ENCODE results near the gene FYN. TPM values are rescaled to one million over a fixed set of nuclear protein-coding genes. Genes with fewer than 3 reads are reported as not detected.
A peak's percentile ranks its signal among the peaks of the same experiment; 100 is the strongest.

The FYN gene
- total RNA-seq (2013), result 189 TPM
- 100 to 1,000 TPM in 2 of 3 donors, 10 to 100 TPM in 1; 88.4 to 149 (median 114) TPM for polyA plus RNA-seq
- polyA minus RNA-seq, result 138 and 256 TPM in 2 replicates
- total RNA-seq, result 74.1 to 182 (median 157) reads per million in 11 experiments

DNA sequence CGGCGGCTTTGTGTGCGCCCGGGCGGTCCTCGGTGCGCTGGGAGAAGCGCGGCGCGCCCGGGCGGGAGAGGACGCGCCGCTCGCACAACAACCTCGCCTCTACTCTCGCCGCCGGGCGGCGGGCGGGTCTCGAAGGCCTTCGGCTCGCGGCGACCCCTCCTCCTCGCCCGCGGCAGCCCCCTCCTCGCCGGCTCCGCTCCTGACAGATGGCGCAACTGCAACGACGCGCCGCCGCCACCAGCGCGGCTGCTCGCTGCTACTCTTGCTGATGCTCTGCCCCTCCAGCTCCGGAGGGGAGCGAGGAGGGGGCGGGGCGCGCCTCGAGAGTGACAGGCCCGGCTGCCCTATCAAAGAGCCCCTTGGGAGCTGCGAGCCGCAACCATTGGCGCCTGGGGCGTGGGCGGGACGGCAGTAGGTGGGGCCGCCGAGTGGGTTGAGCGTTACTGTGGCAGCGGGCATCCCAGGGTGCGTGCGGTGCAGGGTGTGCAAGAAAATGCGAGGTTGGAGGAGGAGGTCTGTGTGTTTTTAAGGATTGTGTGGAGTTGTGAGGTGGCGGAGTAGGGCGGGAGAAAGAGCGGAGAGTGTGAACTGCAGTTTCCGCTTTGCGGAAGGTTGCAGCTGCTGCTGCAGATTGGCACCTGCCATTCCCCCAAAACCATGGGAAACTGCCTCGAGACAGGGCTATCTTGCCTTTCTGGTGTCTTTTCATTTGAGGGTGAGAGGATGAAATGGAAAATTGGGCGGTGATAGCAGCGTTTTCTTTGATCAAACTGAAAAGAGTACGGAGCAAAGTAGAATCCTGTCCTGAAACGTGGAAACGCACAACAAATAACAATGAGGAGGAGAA is at the start of gene FYN:
TSS of gene FYN (minus strand) at position 275 of the 847 bp plus-strand sequence. CDS start 153,401 bp downstream, outside the sequence.
- peak within 1 kb of the TSS; percentile 84 to 95 (median 93) for H3K27ac Mint-ChIP-seq
- peaks cover 48% of the 10 kb centered on the region for H3K4me1 Mint-ChIP-seq
- TF ChIP-seq CTCF (IDR thresholded peaks at IDR 0.05), result peak; percentile 40

DNA sequence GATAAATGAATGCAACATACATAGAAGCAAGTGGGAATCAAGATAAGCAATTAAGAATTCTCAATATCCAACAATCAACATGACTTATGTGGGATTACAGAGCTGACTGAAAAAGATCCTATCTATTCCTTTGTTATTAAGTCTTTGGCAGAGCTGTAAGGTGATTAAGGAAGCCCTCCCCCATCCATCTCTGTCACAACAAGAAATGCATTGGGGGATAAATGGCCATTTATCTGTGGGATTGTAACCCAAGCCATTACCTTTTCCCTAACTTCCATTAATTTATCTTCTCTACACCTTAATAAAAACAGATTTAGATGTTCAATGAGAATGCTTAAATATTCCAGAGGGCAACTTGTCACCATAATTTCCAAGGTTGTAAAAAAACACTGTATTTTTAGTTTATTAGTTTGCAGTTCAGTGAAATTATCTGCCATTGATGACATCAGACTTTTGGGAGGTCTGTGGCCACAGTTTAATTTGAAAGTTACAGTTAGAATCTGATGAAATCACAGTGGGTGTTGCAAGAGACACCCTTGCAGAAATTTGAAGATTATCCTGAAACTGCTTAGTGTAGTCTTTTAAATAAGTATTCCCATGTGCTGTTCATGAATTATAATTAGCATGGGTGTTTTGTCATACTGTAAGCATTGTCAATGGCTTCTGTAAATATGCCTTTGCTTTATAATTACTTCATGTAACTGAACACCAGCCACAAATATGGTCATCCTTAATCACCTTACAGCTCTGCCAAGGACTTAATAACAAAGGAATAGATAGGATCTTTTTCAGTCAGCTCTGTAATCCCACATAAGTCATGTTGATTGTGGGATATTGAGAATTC is 49.4 kb upstream of the FYN start:
- peak overlapping the region in 4 of 7 donors; percentile 33 to 74 (median 68) for H3K27ac Mint-ChIP-seq
- Histone ChIP-seq H2AFZ (ENCODE audit: insufficient read depth, low read depth, low read length, poor library complexity, severe bottlenecking) (no peak overlapping the region), H3K79me2 (ENCODE audit: insufficient read depth, low read length) (no peaks in the 10 kb centered on the region), H3K4me3 (replicated peaks in 1 of 3; ENCODE audit: low read depth in 2 of 3, low read length in 3 of 3) (no peak overlapping the region), H3K36me3 (replicated peaks in 1 of 2; ENCODE audit: control insufficient read depth in 1 of 2, insufficient read depth in 2 of 2, low read length in 2 of 2) (no peaks in the 10 kb centered on the region), H3K9ac (ENCODE audit: insufficient read depth, low read length, poor library complexity, severe bottlenecking) (no peak overlapping the region), H3K27ac (ENCODE audit: low read depth in 1 of 2, low read length in 2 of 2) (peak overlapping the region in 1 of 2 donors; percentile 34), H3K27me3 (ENCODE audit: control insufficient read depth in 2 of 2, insufficient read depth in 2 of 2, low read length in 2 of 2) (no peaks in the 10 kb centered on the region), H4K20me1 (ENCODE audit: insufficient read depth, low read length) (no peaks in the 10 kb centered on the region), H3K4me2 (replicated peaks; ENCODE audit: extremely low read depth, low read length, poor library complexity, severe bottlenecking) (no peak overlapping the region), H3K9me3 (replicated peaks in 1 of 2; ENCODE audit: control insufficient read depth in 1 of 2, insufficient read depth in 1 of 2, low read length in 2 of 2) (no peaks in the 10 kb centered on the region), H3K4me1 (ENCODE audit: control insufficient read depth in 1 of 2, insufficient read depth in 2 of 2, low read length in 2 of 2) (peaks cover 50 to 61% of the 10 kb centered on the region in 2 donors)
- peaks cover 0 to 2% (median 1%) of the 10 kb centered on the region in 3 donors for H3K27me3 Mint-ChIP-seq (ENCODE audit: low read depth in 3 of 3)
- no peak overlapping the region for H3K4me3 Mint-ChIP-seq
- peaks cover 0 to 3% (median 0%) of the 10 kb centered on the region in 7 donors for H3K9me3 Mint-ChIP-seq
- no peak for TF ChIP-seq CTCF (IDR thresholded peaks at IDR 0.05)
- H3K36me3 Mint-ChIP-seq, result no peaks in the 10 kb centered on the region
- intact Hi-C loops (cut with micrococcal nuclease), result loop anchor here in 1 of 2 donors (5.0 kb wide), 1 partner anchor 35 kb away; no protein-coding TSS in a partner anchor
- DNase-seq, result peak; percentile 38 to 63 (median 50)
- H3K4me1 Mint-ChIP-seq, result peaks cover 59% of the 10 kb centered on the region

More for the DNA sequence above, at the start of gene FYN:
- no peaks in the 10 kb centered on the region for H3K9me3 ChIP-seq (replicated peaks in 1 of 2; ENCODE audit: control insufficient read depth in 1 of 2, insufficient read depth in 1 of 2, low read length in 2 of 2)
- intact Hi-C loops (cut with micrococcal nuclease), result loop anchor here (5.0 to 10.0 kb wide), 4 partner anchors 69 to 124 kb away; no protein-coding TSS in a partner anchor
- no peaks in the 10 kb centered on the region for H3K9me3 Mint-ChIP-seq
- peaks cover 0 to 8% of the 10 kb centered on the region in 2 donors for H3K36me3 ChIP-seq (replicated peaks in 1 of 2; ENCODE audit: control insufficient read depth in 1 of 2, insufficient read depth in 2 of 2, low read length in 2 of 2)
- H3K27me3 Mint-ChIP-seq (ENCODE audit: low read depth in 3 of 3), result no peaks in the 10 kb centered on the region
- H3K4me2 ChIP-seq (replicated peaks; ENCODE audit: extremely low read depth, low read length, poor library complexity, severe bottlenecking), result peak within 1 kb of the TSS; percentile 69
- H4K20me1 ChIP-seq (ENCODE audit: insufficient read depth, low read length), result peaks cover 38% of the 10 kb centered on the region
- H2AFZ ChIP-seq (ENCODE audit: insufficient read depth, low read depth, low read length, poor library complexity, severe bottlenecking), result peak within 1 kb of the TSS; percentile 57
- WGBS (ENCODE audit: insufficient coverage), result under 1% methylated on average over 66 of the region's 75 CpGs
- peaks cover 4 to 12% of the 10 kb centered on the region in 2 donors for H3K36me3 Mint-ChIP-seq
- peak within 1 kb of the TSS; percentile 65 to 95 (median 89) for H3K4me3 ChIP-seq (replicated peaks in 1 of 3; ENCODE audit: low read depth in 2 of 3, low read length in 3 of 3)
- peaks cover 32 to 48% of the 10 kb centered on the region in 2 donors for H3K4me1 ChIP-seq (ENCODE audit: control insufficient read depth in 1 of 2, insufficient read depth in 2 of 2, low read length in 2 of 2)
- peak within 1 kb of the TSS; percentile 93 to 95 for H3K4me3 Mint-ChIP-seq
- H3K27ac ChIP-seq (ENCODE audit: low read depth in 1 of 2, low read length in 2 of 2), result peak within 1 kb of the TSS; percentile 71 to 88
- DNase-seq, result peak; percentile 95 to 97 (median 96)
- peaks cover 43% of the 10 kb centered on the region for H3K79me2 ChIP-seq (ENCODE audit: insufficient read depth, low read length)
- peak within 1 kb of the TSS; percentile 83 for H3K9ac ChIP-seq (ENCODE audit: insufficient read depth, low read length, poor library complexity, severe bottlenecking)
- H3K27me3 ChIP-seq (ENCODE audit: control insufficient read depth in 2 of 2, insufficient read depth in 2 of 2, low read length in 2 of 2), result no peaks in the 10 kb centered on the region

Measured in CD14-positive monocyte (primary cell).